GM19468 (cell line): Measurements from ENCODE around the gene CD59.
"Not testable (repeated sequence)": the region's sequence is repeated elsewhere in the genome, so short reads cannot be mapped to it uniquely, and the experiment has no call there.

Experiments used
- ATAC-seq: cut with Tn5 transposase; IDR thresholded peaks from one replicate; pipeline ENCODE4 v1.9.1; 2021; ENCODE audit warnings: mild to moderate bottlenecking, moderate library complexity, moderate number of reproducible peaks; ENCODE audit not compliant: unreplicated experiment; ENCODE audit errors: extremely low read depth

CD59 gene

GRCh38 chr11:33718440-33718839, 17.8 kb downstream of the CD59 start:
- ATAC-seq = no peak

DNA sequence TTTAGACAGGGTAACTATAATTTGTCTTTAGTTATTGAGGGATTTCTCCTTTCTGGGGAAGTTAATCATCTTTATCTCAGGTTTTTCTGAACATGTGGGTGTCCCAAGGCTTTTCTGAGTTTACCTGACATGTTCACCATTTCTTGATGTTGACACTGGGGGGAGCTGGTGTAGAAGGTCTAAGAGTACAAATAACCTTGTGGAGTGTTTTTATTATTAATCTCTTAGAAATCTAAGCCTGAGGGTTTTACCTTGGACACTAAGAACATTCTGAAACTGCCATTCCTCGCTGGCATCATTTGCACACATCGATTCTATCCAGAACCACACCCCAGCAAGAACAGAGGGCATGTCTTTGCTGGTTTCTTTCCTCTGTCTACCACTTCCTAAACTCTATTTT, 20.0 kb downstream of the CD59 start:
- no peak for ATAC-seq

- no peak for ATAC-seq
Observed at GRCh38 chr11:33713856-33714398, 22.3 kb downstream of the CD59 start.

- ATAC-seq = no peak
Observed at GRCh38 chr11:33713151-33713855, 22.9 kb downstream of the CD59 start.

DNA sequence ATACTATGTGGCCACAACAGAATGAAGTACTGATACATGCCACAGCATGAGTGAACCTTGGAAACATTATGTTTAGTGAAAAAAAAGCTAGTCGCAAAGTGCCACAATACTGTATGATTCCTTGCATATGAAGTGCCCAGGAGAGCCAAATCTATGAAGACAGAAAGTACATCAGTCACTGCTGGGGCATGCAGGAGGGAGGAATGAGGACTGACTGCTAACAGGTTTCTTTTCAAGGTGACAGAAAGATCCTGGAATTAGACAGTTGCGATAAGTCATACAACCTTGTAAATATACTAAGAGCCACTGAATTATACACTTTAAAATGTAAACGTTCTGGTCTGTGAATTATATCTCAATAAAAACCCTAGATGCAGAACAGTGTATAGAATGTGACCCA, 23.8 kb downstream of the CD59 start:
- no peak for ATAC-seq

DNA sequence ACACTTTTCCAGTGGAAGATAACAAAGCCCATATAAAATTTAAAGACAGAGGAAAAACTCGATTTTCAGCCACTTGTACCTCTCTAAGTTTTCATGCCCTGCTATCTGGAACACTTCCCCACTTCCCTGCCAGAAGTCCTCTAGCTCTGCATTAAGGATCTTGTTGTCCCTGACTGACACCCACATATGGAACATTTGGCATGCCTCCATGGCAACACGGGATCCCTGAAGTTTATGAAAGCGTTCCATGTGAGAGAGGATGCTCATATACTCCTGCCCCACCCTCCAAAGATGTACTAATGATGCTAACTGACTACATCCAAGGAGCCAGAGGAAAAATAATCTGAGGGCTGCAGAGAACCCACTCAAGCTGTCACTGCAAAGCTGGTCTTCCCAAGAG, 26.8 kb downstream of the CD59 start:
- ATAC-seq = no peak

DNA sequence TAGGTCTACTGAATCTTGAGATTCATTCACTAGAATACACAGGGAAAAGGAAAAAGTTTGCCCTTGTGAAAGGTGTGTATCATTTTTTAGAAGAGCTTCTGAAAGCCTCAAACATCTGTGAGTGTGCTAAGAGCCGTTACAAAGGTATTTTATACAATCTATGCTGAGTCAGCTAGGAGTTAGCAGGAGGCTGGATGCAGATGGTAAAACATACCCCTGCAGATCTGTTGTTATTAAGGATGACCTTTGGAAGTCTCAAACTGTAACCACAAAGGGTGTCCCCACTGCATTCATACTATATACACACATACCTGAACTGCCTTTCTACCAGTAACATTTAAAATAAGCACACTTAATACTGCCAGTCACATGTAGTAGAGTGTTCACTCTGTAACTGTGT, 27.2 kb downstream of the CD59 start:
- ATAC-seq = no peak

GRCh38 chr11:33707831-33708230, 28.4 kb downstream of the CD59 start:
- ATAC-seq = not testable (repeated sequence)

DNA sequence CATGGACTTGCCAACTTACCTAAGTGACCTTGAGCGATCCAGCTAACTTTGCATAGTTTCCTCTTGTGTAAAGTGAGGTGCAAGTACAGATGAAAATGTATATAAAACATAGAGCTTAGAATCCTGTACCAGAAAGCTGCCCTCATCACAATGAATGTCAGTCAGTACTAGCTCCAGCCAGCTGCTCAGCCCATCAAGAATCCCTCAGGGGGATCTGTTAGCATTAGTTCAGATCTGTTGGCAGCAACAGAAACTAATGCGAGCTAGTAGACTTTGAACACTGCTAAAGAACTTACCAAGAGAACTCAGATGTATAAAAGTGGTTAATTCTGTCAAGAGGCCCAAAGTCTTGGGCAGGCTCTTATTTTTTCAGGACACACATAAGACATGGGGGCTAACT, 29.3 kb downstream of the CD59 start:
- ATAC-seq = no peak

DNA sequence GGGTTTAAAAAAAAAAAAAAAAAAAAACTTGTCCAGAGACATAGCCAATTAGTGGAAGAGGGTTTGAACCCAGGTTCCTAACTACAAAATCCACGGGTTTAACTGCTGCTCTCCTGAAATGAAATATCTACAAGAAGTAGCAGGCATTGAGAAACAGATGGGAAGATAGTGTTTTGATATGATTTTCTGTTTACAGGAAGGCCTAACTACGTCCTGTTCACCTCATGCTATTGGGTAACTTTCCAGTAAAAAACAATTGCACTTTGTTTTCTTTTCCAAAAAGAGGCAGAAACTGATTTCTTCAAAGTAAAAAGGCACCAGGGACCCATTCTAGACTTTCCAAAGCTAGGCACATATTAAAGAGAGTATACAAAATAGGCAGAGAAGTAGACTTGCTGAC, 29.7 kb downstream of the CD59 start:
- no peak for ATAC-seq

DNA sequence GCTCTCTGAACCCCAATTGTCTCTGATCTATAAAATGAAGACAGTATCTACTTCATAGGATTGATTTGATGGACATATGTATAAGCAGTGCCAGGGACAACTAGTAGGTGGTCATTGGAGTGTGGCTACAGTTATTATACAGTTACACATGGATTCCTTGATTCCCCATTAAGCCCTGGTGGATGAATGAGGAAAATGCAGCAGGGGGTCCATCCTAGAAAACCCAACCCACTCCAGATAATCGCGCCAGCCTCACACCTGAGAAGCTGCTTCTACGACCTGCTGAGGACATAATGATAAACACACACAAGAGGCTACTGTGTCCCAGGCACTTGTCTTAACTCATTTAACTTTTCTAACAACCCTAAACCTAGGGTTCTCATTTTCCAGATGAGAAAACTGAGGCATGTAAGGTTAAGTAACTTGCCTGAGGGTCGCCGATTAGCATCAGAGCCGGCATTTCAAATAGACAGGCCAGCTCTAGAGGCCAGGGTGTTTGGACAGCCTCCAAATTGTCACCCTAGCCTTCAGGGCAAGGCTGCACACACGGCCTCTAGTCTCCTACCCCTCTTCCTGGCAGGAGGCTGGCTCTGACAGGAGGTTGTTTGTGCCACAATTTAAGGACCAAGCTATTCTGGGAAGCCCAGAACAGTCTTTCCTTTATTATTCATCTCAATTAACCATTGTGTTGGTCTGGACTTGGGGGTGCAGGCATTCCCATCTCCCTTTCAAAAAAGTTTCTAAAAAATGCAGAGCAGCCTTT, 31.8 kb downstream of the CD59 start:
- no peak for ATAC-seq

DNA sequence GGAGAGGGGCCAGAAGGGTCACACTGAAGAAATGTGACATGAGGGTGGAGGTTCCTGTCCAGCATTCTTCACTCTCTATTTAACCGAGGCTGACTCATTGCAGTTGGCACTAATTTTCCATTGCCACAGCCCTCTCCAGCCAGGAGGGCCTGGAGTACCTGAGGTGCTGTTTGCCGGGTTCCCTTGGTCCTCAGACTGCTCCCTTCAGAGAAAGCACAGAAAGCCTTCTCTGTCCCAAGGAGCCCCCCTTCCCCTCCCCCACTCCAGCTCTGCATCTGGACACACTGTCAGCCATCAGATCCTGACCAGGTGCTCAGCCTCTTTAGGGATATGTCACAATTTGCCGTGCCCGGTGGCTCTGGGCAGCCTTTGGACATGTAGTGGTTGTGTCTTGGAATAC, 32.4 kb downstream of the CD59 start:
- no peak for ATAC-seq

- no peak for ATAC-seq
Observed at GRCh38 chr11:33703234-33703633, 33.0 kb downstream of the CD59 start.

DNA sequence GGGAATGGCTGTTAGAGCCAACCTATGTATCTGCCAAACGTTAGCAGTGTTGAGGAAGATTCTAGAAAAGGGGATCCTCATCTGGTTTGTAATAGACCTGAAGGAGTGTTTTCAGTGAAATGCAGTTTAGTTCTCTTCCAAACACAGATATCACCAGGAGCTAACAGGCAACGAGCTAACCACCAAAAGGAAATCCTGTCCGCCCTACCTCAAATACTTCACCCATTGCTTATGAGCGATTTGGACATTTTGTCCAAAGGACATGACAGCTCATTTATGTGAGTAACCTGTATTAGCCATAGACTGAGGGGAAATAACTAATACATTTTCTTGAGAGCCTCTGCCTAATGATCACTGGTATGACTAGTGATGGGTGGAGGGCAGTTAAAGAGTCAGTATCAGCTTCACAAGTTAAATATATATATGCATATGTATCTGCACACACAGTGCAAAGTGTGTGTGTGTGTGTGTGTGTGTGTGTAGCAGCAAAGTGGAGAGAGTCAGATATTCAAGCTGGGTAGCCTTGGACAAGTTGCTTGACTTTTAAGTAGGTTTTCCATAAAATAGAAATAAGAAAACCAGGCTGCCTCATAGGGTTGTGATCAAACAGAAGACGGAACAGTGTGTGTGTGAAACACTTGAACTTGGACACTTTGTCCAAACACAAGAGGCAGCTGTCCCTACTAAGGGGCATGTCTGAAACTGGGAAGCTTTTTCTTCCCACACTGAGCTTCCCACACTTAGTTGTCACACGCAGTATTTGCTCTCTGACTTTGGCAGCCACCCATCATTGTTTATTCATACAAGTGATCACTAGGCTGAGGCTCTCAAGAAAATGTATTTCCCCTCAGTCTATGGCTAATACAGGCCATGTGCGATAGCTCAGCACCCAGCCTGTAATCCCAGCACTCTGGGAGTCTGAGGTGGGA, 34.7 kb downstream of the CD59 start:
- no peak for ATAC-seq

DNA sequence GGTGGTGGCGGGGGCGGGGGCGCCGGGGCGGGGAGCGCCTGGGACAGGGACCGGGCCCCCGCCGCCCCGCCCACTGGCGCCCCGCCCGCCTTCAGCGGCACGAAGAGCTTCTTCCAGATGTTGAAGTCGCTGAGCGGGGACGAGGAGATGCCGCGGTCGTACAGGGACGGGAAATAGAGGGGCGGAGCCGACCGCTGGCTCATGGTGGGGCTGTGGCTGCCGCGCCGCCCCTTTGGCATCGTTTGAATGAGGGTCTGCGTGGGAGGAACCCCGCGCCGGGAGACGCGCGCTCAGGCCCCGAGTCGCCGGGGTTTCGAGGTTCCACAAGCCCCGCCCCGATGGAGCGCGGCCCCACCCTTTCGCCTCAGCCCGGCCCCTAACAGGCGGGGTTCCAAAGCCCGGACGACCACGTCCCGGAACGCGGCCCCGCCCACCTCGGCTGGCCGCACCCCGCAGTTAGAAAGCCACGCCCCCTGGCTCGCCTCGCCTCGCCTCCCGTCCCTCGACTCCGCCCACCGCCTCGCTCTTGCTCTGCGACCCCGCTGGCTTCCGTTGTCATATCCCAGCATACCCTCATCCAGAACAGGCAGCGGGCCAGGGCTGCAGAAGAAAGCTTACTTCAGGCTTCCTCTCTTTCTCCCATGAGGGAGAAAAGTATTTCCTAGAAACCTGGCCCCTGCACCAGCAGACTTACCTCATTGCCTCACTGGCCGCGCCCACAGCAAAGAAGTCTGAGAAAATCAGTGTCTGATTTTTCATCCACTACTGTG, 35.5 kb downstream of the CD59 start, which contains the start of gene C11orf91:
C11orf91 (minus strand) TSS at position 325 of the 770 bp plus-strand sequence; CDS start at position 239, 86 bp downstream.
- peak; percentile 62 for ATAC-seq

GRCh38 chr11:33700063-33700501, 36.1 kb downstream of the CD59 start:
- ATAC-seq = no peak

DNA sequence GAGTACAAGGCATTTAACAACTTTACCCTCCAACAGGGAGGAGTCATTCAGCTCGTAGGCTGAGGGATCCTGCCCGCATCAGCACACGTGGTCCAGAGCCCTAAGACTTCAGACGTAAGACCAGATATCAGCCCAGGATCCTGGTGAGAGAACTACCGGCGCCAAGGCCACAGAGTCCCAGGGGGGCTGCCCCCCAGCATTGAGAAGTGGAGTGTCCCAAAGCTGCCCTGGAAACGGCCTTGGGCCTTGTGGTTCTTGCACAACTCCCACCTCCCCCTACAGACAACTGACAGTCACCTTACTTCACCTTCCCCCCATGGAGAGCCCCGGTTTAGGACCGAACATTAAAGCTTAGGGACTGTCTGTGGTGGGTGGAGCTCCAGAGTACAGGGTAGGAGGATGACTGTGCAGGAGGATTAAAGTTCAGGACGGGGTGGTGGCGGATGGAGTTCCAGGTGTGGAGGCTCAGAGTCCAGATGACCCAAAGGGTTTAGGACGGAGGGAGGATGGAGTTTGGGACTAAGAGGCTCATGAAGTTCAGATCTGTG, 36.6 kb downstream of the CD59 start:
- no peak for ATAC-seq

DNA sequence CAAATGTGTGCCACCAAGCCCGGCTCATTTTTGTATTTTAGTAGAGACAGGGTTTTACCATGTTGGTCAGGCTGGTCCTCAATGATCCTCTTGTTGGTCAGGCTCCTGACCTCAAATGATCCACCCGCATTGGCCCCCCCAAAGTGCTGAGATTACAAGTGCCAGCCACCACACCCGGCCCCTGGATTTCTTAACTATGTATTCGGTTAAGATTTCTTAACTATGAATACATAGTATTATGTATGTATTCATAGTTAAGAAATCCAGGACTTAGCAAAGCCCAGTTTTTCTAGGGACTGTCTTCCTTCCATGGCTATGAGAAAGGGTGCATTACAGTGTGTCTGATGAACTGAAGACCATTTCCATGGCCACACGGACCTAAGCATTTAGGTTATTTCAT, 37.3 kb downstream of the CD59 start:
- ATAC-seq = no peak

DNA sequence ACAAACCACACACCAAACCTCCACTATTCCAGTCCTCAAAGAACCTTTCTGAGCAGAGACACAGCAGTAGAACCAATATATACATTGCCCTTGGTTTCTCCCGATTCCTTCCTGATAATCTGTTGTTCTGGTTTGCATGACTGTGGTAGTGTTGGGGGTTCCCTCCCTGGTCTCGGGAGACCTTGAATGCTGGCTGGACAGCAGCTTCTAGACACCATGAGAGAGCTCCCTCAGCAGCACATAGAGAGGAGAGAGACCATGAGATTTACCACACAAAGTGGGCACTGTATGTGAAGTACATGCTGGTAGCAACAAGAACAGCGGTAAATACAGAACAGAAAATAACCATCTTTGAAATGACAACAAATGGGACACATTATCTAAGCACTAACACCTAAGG, 38.2 kb downstream of the CD59 start:
- no peak for ATAC-seq
